ENCODE results near the gene VIPR1. TPM values are rescaled to one million over a fixed set of nuclear protein-coding genes. Genes with fewer than 3 reads are reported as not detected.
A peak's percentile ranks its signal among the peaks of the same experiment; 100 is the strongest.

Gene VIPR1
- total RNA-seq, 2 donors from 2014 or later = 31.0 to 48.7 TPM

GRCh38 chr3:42500091-42500490 lies 2.4 kb upstream of the VIPR1 start:
- Histone ChIP-seq H3K4me3 (no peak overlapping the region), H3K27ac (no peak overlapping the region), H3K36me3 (no peaks in the 10 kb centered on the region), H3K27me3 (replicated peaks; ENCODE audit: insufficient read depth) (no peaks in the 10 kb centered on the region), H3K9me3 (no peaks in the 10 kb centered on the region), H3K4me1 (ENCODE audit: control insufficient read depth in 1 of 2, low read depth in 2 of 2) (peaks cover 10 to 16% of the 10 kb centered on the region in 2 donors)
- no peak for ATAC-seq (ENCODE audit: insufficient number of reproducible peaks, low FRiP score, low read depth)
- no peak for TF ChIP-seq CTCF (IDR thresholded peaks at IDR 0.05)
- DNase-seq (ENCODE audit: low spot score) = no peak

DNA sequence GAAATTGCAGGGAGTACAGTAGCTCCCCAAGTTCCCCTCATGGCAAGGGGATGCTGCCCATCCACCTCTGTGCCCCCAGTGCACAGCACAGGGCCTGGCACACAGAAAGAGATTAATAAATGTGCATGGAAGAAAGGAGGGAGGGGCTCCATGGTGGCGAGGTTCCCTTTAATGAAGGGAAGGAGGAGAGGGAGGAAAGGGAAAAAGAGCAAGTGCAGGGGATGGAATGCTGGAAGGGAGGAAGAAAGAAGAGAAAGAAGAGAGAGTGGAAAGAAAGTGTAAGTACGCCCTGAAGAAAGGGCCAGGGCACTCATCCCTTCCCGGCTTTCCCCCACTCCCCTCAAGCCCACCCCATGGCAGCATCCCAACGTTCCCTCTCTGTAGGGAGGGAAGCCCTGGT lies 1.5 kb upstream of the VIPR1 start:
- H3K36me3 ChIP-seq = no peaks in the 10 kb centered on the region
- no peaks in the 10 kb centered on the region for H3K27me3 ChIP-seq (replicated peaks; ENCODE audit: insufficient read depth)
- no peak overlapping the region for H3K4me3 ChIP-seq
- peaks cover 10 to 16% of the 10 kb centered on the region in 2 donors for H3K4me1 ChIP-seq (ENCODE audit: control insufficient read depth in 1 of 2, low read depth in 2 of 2)
- no peak overlapping the region for H3K27ac ChIP-seq
- ATAC-seq (ENCODE audit: insufficient number of reproducible peaks, low FRiP score, low read depth) = no peak
- TF ChIP-seq CTCF (IDR thresholded peaks at IDR 0.05) = no peak
- no peaks in the 10 kb centered on the region for H3K9me3 ChIP-seq
- no peak for DNase-seq (ENCODE audit: low spot score)

- DNase-seq (ENCODE audit: low spot score) (no peak), ATAC-seq (ENCODE audit: insufficient number of reproducible peaks, low FRiP score, low read depth) (no peak)
- peak overlapping the region; percentile 68 for H3K4me3 ChIP-seq
- peaks cover 10 to 16% of the 10 kb centered on the region in 2 donors for H3K4me1 ChIP-seq (ENCODE audit: control insufficient read depth in 1 of 2, low read depth in 2 of 2)
- no peaks in the 10 kb centered on the region for H3K27me3 ChIP-seq (replicated peaks; ENCODE audit: insufficient read depth)
- no peak for TF ChIP-seq CTCF (IDR thresholded peaks at IDR 0.05)
- no peak overlapping the region for H3K27ac ChIP-seq
- H3K9me3 ChIP-seq = no peaks in the 10 kb centered on the region
- H3K36me3 ChIP-seq = no peaks in the 10 kb centered on the region
Observed at GRCh38 chr3:42501321-42501680, 1.1 kb upstream of the VIPR1 start.

DNA sequence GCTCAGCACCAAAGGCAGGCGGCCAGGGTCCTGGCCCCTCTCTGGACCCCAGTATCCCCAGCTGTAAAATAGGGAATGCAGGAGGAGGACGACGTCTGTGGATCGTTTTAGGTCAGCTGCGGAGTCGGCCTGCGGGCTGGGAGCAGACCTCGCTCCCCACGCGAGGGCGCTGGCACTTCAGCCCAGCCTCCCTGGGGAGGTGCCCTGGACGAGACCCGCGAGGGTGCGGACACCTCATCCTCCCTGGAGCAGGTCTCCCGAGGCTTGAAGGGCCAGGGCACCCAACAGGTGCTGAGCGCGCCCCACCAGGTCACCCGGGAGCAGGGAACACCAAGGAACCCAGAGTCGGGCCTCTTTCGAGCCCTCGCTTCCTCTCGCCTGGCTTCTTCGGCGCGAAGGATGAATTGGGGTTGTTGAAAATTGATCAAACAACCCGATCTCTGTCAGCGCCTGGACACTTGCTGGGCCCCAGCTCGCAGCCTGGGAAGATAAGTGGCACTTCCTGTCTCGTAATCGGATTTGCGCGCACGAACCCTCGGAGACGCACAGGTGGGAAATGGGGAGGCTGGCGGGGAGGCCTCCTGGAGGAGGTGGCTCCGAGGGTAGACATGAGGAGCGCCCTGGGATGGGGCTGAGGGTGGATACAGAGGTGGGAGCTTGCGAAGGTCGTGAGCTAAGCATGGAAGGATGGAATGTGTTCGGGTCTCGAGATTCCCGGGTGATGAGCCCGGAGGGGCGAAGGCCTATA lies 588 bp upstream of the VIPR1 start:
- H3K27ac ChIP-seq = no peak overlapping the region
- no peaks in the 10 kb centered on the region for H3K9me3 ChIP-seq
- peak; percentile 66 for TF ChIP-seq CTCF (IDR thresholded peaks at IDR 0.05)
- ATAC-seq (ENCODE audit: insufficient number of reproducible peaks, low FRiP score, low read depth) = peak; percentile 11
- H3K4me3 ChIP-seq = peak overlapping the region; percentile 68
- H3K4me1 ChIP-seq (ENCODE audit: control insufficient read depth in 1 of 2, low read depth in 2 of 2) = peaks cover 10 to 16% of the 10 kb centered on the region in 2 donors
- H3K36me3 ChIP-seq = no peaks in the 10 kb centered on the region
- no peak for DNase-seq (ENCODE audit: low spot score)
- H3K27me3 ChIP-seq (replicated peaks; ENCODE audit: insufficient read depth) = no peaks in the 10 kb centered on the region

- no peak for ATAC-seq (ENCODE audit: insufficient number of reproducible peaks, low FRiP score, low read depth)
- Histone ChIP-seq H3K4me3 (no peak overlapping the region), H3K27ac (no peak overlapping the region), H3K27me3 (replicated peaks; ENCODE audit: insufficient read depth) (no peaks in the 10 kb centered on the region), H3K9me3 (no peaks in the 10 kb centered on the region), H3K36me3 (no peaks in the 10 kb centered on the region), H3K4me1 (ENCODE audit: control insufficient read depth in 1 of 2, low read depth in 2 of 2) (peaks cover 10 to 16% of the 10 kb centered on the region in 2 donors)
- DNase-seq (ENCODE audit: low spot score) = no peak
- no peak for TF ChIP-seq CTCF (IDR thresholded peaks at IDR 0.05)
Observed at GRCh38 chr3:42503251-42503924, 945 bp downstream of the VIPR1 start.

All from thoracic aorta (tissue), 2 donors.